ENCODE results near the gene CACNA2D2.

CACNA2D2 gene

DNA sequence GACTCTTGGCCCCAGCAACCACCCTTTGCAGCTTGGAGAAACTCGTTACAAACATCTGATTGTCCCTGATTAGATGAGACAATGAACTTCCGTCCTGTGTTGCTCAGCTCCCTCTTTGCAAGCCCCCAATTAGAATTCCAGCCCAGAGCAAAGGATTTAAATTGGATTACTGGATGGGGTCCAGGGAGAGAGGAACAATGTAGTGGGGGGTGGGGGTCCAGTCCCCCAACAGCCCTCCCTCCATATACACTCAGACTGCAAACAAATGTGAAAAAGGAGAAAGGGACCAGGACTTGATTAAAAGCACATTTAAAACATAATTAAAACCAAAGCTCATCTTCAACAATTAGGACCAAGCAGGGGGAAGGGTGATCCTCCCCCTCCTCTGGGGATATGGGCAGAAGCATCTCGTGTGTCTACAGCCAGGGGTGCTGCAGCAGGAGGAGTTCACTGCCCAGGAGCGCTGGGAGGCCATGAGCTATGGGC is 72.4 kb downstream of the CACNA2D2 start:
- H3K4me2 ChIP-seq (ENCODE audit: low read depth, low read length): no peak overlapping the region
- no peak for DNase-seq
- H3K4me1 ChIP-seq (ENCODE audit: low read length): no peaks in the 10 kb centered on the region
- no peak overlapping the region for H3K9ac ChIP-seq (ENCODE audit: low read length)
- TF ChIP-seq EZH2phosphoT487 (IDR thresholded peaks at IDR 0.05; ENCODE audit: low read length): no peak
- TF ChIP-seq CTCF (IDR thresholded peaks at IDR 0.05; ENCODE audit: low read length): no peak
- no peak for TF ChIP-seq EZH2 (optimal IDR thresholded peaks at IDR 0.05; ENCODE audit: low read depth, low read length)
- no peak overlapping the region for H3K4me3 ChIP-seq (ENCODE audit: low read length)
- H3K9me3 ChIP-seq (replicated peaks; ENCODE audit: insufficient read depth, low read length): no peaks in the 10 kb centered on the region
- H3K79me2 ChIP-seq (ENCODE audit: low read length): no peaks in the 10 kb centered on the region
- no peaks in the 10 kb centered on the region for H4K20me1 ChIP-seq (ENCODE audit: insufficient read depth, low read length)
- H3K27me3 ChIP-seq (replicated peaks; ENCODE audit: insufficient read depth, low read length): peaks cover 77% of the 10 kb centered on the region
- no peaks in the 10 kb centered on the region for H3K9me2 ChIP-seq (replicated peaks; ENCODE audit: insufficient read depth, low read length)
- H2AFZ ChIP-seq (ENCODE audit: low read length): no peak overlapping the region
- no peaks in the 10 kb centered on the region for H3K36me3 ChIP-seq (replicated peaks; ENCODE audit: insufficient read depth, low read length)
- H3F3A ChIP-seq (ENCODE audit: insufficient read depth, low read length): no peaks in the 10 kb centered on the region
- no peak overlapping the region for H3K27ac ChIP-seq (ENCODE audit: low read length)

DNA sequence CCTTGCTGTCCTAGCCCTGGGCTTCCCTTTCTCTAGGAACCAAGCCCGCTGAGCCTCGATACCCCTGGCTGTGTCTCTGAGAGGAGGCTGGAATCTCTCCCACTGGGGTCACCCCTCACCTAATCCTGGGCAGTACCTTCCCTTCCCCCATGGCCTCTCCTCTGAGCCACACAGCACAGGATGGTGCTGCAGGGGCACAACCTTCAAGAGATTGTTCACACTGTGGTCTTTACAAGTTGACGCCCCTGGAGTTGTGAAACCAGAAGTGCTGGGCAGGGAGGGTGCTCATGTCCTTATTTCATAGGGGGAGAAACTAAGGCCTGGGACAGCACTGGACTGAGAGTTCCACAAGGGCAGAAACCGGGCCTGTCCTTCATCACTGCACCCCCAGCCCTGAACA is 73.2 kb downstream of the CACNA2D2 start:
- Histone ChIP-seq H4K20me1 (ENCODE audit: insufficient read depth, low read length) (no peaks in the 10 kb centered on the region), H3K27ac (ENCODE audit: low read length) (no peak overlapping the region), H3K27me3 (replicated peaks; ENCODE audit: insufficient read depth, low read length) (peaks cover 85% of the 10 kb centered on the region), H3K4me1 (ENCODE audit: low read length) (no peaks in the 10 kb centered on the region), H3K9me3 (replicated peaks; ENCODE audit: insufficient read depth, low read length) (no peaks in the 10 kb centered on the region), H3K9me2 (replicated peaks; ENCODE audit: insufficient read depth, low read length) (no peaks in the 10 kb centered on the region), H3K36me3 (replicated peaks; ENCODE audit: insufficient read depth, low read length) (no peaks in the 10 kb centered on the region), H2AFZ (ENCODE audit: low read length) (no peak overlapping the region), H3F3A (ENCODE audit: insufficient read depth, low read length) (no peaks in the 10 kb centered on the region), H3K4me3 (ENCODE audit: low read length) (no peak overlapping the region), H3K9ac (ENCODE audit: low read length) (no peak overlapping the region), H3K79me2 (ENCODE audit: low read length) (no peaks in the 10 kb centered on the region), H3K4me2 (ENCODE audit: low read depth, low read length) (no peak overlapping the region)
- no peak for DNase-seq
- no peak for TF ChIP-seq EZH2 (optimal IDR thresholded peaks at IDR 0.05; ENCODE audit: low read depth, low read length)
- no peak for TF ChIP-seq CTCF (IDR thresholded peaks at IDR 0.05; ENCODE audit: low read length)

GRCh38 chr3:50428007-50428633 is 75.3 kb downstream of the CACNA2D2 start:
- no peak overlapping the region for H3K27ac ChIP-seq (ENCODE audit: low read length)
- no peak overlapping the region for H2AFZ ChIP-seq (ENCODE audit: low read length)
- no peaks in the 10 kb centered on the region for H3K9me2 ChIP-seq (replicated peaks; ENCODE audit: insufficient read depth, low read length)
- no peaks in the 10 kb centered on the region for H3K36me3 ChIP-seq (replicated peaks; ENCODE audit: insufficient read depth, low read length)
- H3K4me1 ChIP-seq (ENCODE audit: low read length): no peaks in the 10 kb centered on the region
- H3F3A ChIP-seq (ENCODE audit: insufficient read depth, low read length): no peaks in the 10 kb centered on the region
- TF ChIP-seq EZH2 (optimal IDR thresholded peaks at IDR 0.05; ENCODE audit: low read depth, low read length): no peak
- TF ChIP-seq EZH2phosphoT487 (IDR thresholded peaks at IDR 0.05; ENCODE audit: low read length): no peak
- TF ChIP-seq CTCF (IDR thresholded peaks at IDR 0.05; ENCODE audit: low read length): no peak
- no peaks in the 10 kb centered on the region for H3K79me2 ChIP-seq (ENCODE audit: low read length)
- peaks cover 84% of the 10 kb centered on the region for H3K27me3 ChIP-seq (replicated peaks; ENCODE audit: insufficient read depth, low read length)
- H3K9ac ChIP-seq (ENCODE audit: low read length): no peak overlapping the region
- H4K20me1 ChIP-seq (ENCODE audit: insufficient read depth, low read length): no peaks in the 10 kb centered on the region
- H3K4me2 ChIP-seq (ENCODE audit: low read depth, low read length): no peak overlapping the region
- DNase-seq: no peak
- no peaks in the 10 kb centered on the region for H3K9me3 ChIP-seq (replicated peaks; ENCODE audit: insufficient read depth, low read length)
- H3K4me3 ChIP-seq (ENCODE audit: low read length): no peak overlapping the region
